Gastroesophageal sphincter (tissue), 4 donors: Measurements from ENCODE around the gene MTA1. TPM values are rescaled to one million over a fixed set of nuclear protein-coding genes. Genes with fewer than 3 reads are reported as not detected.

ENCODE experiments used
- ATAC-seq: fragments of 150-250 bp; one replicate; pipeline ENCODE4 v1.9.1; 2016; ENCODE audit warnings: mild to moderate bottlenecking, moderate library complexity
- H3K27ac ChIP-seq, 4 donors: fragments of 200-600 bp; sonication (generic) in 3 of 4; 1 replicate in 3 of 4; 2 replicates in 1 of 4; pipeline ENCODE4 v1.5.1; 2016 to 2019
- H3K27me3 ChIP-seq: fragments of 200-600 bp; sonication (generic); one replicate; pipeline ENCODE4 v1.5.1; 2019
- H3K36me3 ChIP-seq, 2 donors: fragments of 200-600 bp; sonication (generic); one replicate each; pipeline ENCODE4 v1.5.1; 2019; ENCODE audit warnings: control low read depth in 1 of 2
- H3K4me1 ChIP-seq, 3 donors: fragments of 200-600 bp; sonication (generic); 1 replicate in 2 of 3; 2 replicates in 1 of 3; pipeline ENCODE4 v1.5.1; 2016 to 2019; ENCODE audit warnings: control low read depth in 2 of 3
- H3K4me3 ChIP-seq, 2 donors: fragments of 200-600 bp; sonication (generic); one replicate each; pipeline ENCODE4 v1.5.1; 2019; ENCODE audit warnings: mild to moderate bottlenecking in 1 of 2, moderate library complexity in 1 of 2
- H3K9me3 ChIP-seq, 3 donors: fragments of 200-600 bp; sonication (generic); one replicate each; pipeline ENCODE4 v1.5.1; 2017 to 2019; ENCODE audit warnings: control low read depth in 2 of 3
- EP300 ChIP-seq: sonication (generic); formaldehyde crosslinking; IDR thresholded peaks from one replicate; pipeline ENCODE4 v1.6.1; 2017; ENCODE audit warnings: antibody characterized with exemption, mild to moderate bottlenecking
- POLR2A ChIP-seq, 2 donors: fragments of 450-650 bp; IDR thresholded peaks; one replicate each; pipeline ENCODE4 v1.6.1; 2017; ENCODE audit warnings: antibody characterized with exemption in 2 of 2, mild to moderate bottlenecking in 2 of 2, moderate library complexity in 1 of 2
- POLR2AphosphoS5 ChIP-seq: sonication (generic); formaldehyde crosslinking; IDR thresholded peaks from one replicate; pipeline ENCODE4 v1.6.1; 2017; ENCODE audit warnings: antibody characterized with exemption
- WGBS, 2 donors: methylation state at CpG; one replicate each; pipeline ENCODE4 v1.1.5; 2018; ENCODE audit warnings: low coverage in 1 of 2; 5-methylcytosine and 5-hydroxymethylcytosine counted together
- total RNA-seq, 4 donors: library from RNA; depleted of rRNA; stranded (reverse); fragments of >200 nt; gene quantifications; one replicate each; pipeline ENCODE4 v1.1.0, GENCODE V29; 2016
- TF ChIP-seq, protein P1 (sequence below), 4 experiments: fragments of 200-600 bp in 2 of 4; fragments of 450-650 bp in 2 of 4; sonication (generic) in 1 of 4; IDR thresholded peaks; one replicate each; pipeline ENCODE4 v1.5.1; 2017 to 2019; ENCODE audit warnings: antibody characterized with exemption in 4 of 4, mild to moderate bottlenecking in 2 of 4, moderate library complexity in 2 of 4

The MTA1 gene
- total RNA-seq, 4 donors from 2014 or later = 48.0 to 83.5 (median 58.7) TPM

DNA sequence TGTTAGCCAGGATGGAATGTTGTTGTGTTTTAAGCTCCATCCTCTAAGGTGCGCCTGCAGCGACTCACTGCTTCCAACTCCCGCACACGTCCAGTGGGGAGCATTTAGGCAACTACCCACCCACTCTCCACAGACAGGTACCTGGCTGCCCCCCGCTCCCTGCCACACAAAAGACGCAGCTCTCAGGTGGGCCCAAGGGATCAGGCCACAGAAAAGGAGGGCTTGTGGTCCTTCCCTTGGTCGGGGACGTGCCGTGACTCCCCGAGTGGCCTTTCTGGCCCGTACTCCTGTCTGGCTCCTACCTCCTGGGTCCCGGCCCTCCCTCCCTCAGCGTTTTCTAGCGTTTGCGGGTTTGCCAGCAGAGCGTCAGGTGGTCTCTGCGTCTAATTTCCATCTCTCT, 87.6 kb downstream of the MTA1 start:
- TF ChIP-seq POLR2AphosphoS5 (no peak), POLR2A (IDR thresholded peaks at IDR 0.05) (no peak), EP300 (no peak)
- TF ChIP-seq, protein P1, sequence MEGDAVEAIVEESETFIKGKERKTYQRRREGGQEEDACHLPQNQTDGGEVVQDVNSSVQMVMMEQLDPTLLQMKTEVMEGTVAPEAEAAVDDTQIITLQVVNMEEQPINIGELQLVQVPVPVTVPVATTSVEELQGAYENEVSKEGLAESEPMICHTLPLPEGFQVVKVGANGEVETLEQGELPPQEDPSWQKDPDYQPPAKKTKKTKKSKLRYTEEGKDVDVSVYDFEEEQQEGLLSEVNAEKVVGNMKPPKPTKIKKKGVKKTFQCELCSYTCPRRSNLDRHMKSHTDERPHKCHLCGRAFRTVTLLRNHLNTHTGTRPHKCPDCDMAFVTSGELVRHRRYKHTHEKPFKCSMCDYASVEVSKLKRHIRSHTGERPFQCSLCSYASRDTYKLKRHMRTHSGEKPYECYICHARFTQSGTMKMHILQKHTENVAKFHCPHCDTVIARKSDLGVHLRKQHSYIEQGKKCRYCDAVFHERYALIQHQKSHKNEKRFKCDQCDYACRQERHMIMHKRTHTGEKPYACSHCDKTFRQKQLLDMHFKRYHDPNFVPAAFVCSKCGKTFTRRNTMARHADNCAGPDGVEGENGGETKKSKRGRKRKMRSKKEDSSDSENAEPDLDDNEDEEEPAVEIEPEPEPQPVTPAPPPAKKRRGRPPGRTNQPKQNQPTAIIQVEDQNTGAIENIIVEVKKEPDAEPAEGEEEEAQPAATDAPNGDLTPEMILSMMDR (IDR thresholded peaks at IDR 0.05) = no peak
- ATAC-seq = no peak
- Histone ChIP-seq H3K36me3 (no peaks in the 10 kb centered on the region), H3K27ac (no peak overlapping the region), H3K27me3 (peaks cover 43% of the 10 kb centered on the region), H3K9me3 (no peaks in the 10 kb centered on the region), H3K4me1 (no peaks in the 10 kb centered on the region), H3K4me3 (no peak overlapping the region)
- WGBS, 2 donors = 60 to 72% methylated on average over 1 to 9 of the region's 17 CpGs

DNA sequence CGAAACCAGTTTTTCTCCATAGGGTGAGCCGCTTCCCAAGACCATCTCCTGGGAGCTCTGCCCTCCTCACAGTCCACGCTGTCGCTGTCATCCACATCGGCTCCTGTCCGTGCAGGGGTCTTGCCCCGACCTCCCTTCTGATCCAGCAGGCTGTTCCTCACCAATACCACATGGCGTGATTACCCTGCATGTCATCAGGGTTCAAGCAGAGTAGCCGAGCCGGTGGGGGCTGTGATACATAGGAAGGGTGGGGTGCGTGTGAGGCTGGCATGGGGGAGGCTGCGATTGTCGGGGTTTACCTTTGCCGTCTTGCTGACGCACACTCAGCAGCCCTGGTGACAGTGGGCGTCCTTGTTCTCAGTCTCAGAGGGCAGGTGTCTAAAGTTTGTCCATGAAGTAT, 88.4 kb downstream of the MTA1 start:
- no peak for TF ChIP-seq POLR2A (IDR thresholded peaks at IDR 0.05)
- TF ChIP-seq POLR2AphosphoS5 = no peak
- no peak for TF ChIP-seq EP300
- TF ChIP-seq, protein P1 (IDR thresholded peaks at IDR 0.05) = no peak
- Histone ChIP-seq H3K4me1 (no peaks in the 10 kb centered on the region), H3K27me3 (peaks cover 51% of the 10 kb centered on the region), H3K27ac (no peak overlapping the region), H3K36me3 (no peaks in the 10 kb centered on the region), H3K9me3 (no peaks in the 10 kb centered on the region), H3K4me3 (no peak overlapping the region)
- ATAC-seq = no peak
- 35 to 75% methylated on average over 2 to 16 of the region's 16 CpGs for WGBS, 2 donors

DNA sequence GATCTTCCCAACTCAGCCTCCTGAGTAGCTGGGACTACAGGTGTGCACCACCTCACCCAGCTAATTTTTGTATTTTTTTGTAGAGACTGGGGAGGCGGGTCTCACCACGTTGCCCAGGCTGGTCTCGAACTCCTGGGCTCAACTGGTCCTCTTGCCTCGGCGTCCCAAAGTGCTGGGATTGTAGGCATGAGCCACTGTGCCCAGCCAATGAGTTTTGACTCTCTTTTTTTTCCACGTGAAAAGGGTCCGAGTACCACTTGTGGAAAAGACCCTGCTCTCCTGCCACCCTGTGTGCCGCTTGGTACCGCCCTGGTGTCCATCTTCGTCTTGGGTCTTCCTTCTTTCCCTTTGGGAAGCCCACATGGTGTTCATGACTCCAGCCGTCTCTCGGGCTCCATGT, 89.0 kb downstream of the MTA1 start:
- ATAC-seq = no peak
- TF ChIP-seq POLR2A (IDR thresholded peaks at IDR 0.05) (no peak), EP300 (no peak), POLR2AphosphoS5 (no peak)
- TF ChIP-seq, protein P1 (IDR thresholded peaks at IDR 0.05) = no peak
- Histone ChIP-seq H3K4me3 (no peak overlapping the region), H3K4me1 (no peaks in the 10 kb centered on the region), H3K36me3 (no peaks in the 10 kb centered on the region), H3K27me3 (peaks cover 57% of the 10 kb centered on the region), H3K9me3 (no peaks in the 10 kb centered on the region), H3K27ac (no peak overlapping the region)
- 87% methylated on average over 3 of the region's 12 CpGs; no CpG with 5 or more reads in 1 of the 2 donors for WGBS, 2 donors

DNA sequence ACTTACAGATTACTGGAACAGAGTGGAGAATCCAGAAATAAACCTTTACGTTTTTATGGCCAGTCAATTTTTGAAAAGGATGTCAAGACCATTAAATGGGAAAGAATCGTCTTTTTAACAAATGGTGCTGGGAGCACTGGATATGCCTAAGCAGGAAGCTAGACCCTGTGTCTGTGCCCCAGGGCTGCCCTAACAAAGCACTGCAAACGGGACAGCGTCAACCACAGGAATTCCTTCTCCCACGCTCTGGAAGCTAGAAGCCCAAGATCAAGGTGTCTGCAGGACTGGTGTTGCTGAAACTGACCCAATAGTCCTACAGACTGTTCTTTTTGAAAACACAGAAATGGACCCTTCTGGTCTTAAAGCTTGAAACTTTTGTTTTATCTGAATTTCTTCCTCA, 97.5 kb downstream of the MTA1 start:
- peaks cover 22% of the 10 kb centered on the region for H3K27me3 ChIP-seq
- no peak for TF ChIP-seq EP300
- TF ChIP-seq POLR2A (IDR thresholded peaks at IDR 0.05) = no peak
- TF ChIP-seq, protein P1 (IDR thresholded peaks at IDR 0.05) = no peak
- no peak for TF ChIP-seq POLR2AphosphoS5
- H3K4me3 ChIP-seq = no peak overlapping the region
- H3K27ac ChIP-seq = no peak overlapping the region
- H3K9me3 ChIP-seq = no peaks in the 10 kb centered on the region
- no peaks in the 10 kb centered on the region for H3K36me3 ChIP-seq
- ATAC-seq = no peak
- 59 to 60% methylated on average over 1 to 5 of the region's 5 CpGs for WGBS, 2 donors
- H3K4me1 ChIP-seq = no peaks in the 10 kb centered on the region

DNA sequence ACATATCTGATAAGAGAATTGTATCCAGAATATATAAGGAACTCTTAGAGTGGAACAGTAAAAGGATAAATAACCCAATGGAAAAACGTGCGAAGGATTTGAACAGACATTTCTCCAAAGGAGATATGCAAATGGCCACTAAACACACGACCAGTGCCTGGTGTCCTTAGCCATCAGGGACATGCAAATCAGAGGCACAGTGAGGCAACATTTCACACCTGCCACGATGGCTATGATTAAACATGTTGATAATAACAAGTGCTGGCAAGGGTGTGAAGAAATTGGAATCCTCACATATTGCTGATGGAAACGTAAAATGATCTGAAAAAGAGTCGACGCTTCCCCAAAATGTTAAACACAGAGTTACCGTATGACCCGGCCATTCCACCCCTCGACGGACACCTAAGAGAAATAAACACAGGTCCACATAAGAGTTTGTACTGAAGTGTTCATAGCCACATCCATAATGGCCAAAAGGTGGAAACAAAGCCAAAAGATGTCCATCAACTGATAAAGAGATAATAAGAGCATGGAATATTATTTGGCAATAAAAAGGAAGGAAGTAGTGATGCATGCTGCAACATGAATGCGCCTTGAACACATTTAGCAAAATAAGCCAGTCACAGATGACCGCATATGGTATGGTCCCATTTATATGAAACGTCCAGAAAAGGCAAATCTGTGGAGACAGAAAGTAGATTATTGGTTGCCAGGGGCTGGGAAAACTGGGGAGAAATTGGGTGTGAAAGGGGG, 100.5 kb downstream of the MTA1 start:
- TF ChIP-seq POLR2A (IDR thresholded peaks at IDR 0.05) (no peak), POLR2AphosphoS5 (no peak), EP300 (no peak)
- TF ChIP-seq, protein P1 (IDR thresholded peaks at IDR 0.05) = no peak
- Histone ChIP-seq H3K27me3 (peaks cover 7% of the 10 kb centered on the region), H3K27ac (no peak overlapping the region), H3K4me1 (no peaks in the 10 kb centered on the region), H3K4me3 (no peak overlapping the region), H3K36me3 (no peaks in the 10 kb centered on the region), H3K9me3 (no peaks in the 10 kb centered on the region)
- 60 to 72% methylated on average over 6 to 14 of the region's 14 CpGs for WGBS, 2 donors
- no peak for ATAC-seq
